Trophoblast cell (in vitro differentiated cells and primary cell): Measurements from ENCODE around the gene VCAN.

Source experiments
- DNase-seq, 2 donors: peaks; one replicate each; pipeline ENCODE4 v3.0.0-alpha.2; 2016
- H2AFZ ChIP-seq: 2 replicates; pipeline ENCODE4 v1.6.1; 2013; ENCODE audit warnings: low read length, moderate library complexity, mild to moderate bottlenecking; ENCODE audit not compliant: insufficient read depth, poor library complexity
- H2AK5ac ChIP-seq: 2 replicates; pipeline ENCODE4 v1.6.1; 2013; ENCODE audit warnings: mild to moderate bottlenecking, low read length
- H2BK120ac ChIP-seq: 2 replicates; pipeline ENCODE4 v1.6.1; 2013; ENCODE audit warnings: low read length, mild to moderate bottlenecking, moderate library complexity; ENCODE audit not compliant: insufficient read depth, poor library complexity
- H2BK12ac ChIP-seq: 2 replicates; pipeline ENCODE4 v1.6.1; 2013; ENCODE audit warnings: mild to moderate bottlenecking, low read length, moderate library complexity
- H2BK5ac ChIP-seq: 2 replicates; pipeline ENCODE4 v1.6.1; 2013; ENCODE audit warnings: low read length, low read depth, moderate library complexity, mild to moderate bottlenecking; ENCODE audit not compliant: poor library complexity
- H3K14ac ChIP-seq: 2 replicates; pipeline ENCODE4 v1.6.1; 2013; ENCODE audit warnings: mild to moderate bottlenecking, low read length
- H3K18ac ChIP-seq: 2 replicates; pipeline ENCODE4 v1.6.1; 2013; ENCODE audit warnings: mild to moderate bottlenecking, low read length
- H3K23ac ChIP-seq: 2 replicates; pipeline ENCODE4 v1.6.1; 2013; ENCODE audit warnings: low read length
- H3K27ac ChIP-seq: 2 replicates; pipeline ENCODE4 v1.5.1; 2013; ENCODE audit warnings: low read depth, mild to moderate bottlenecking, inconsistent platforms, low read length, moderate library complexity
- H3K27me3 ChIP-seq: 2 replicates; pipeline ENCODE4 v1.6.1; 2013; ENCODE audit warnings: inconsistent platforms, mild to moderate bottlenecking, low read length, moderate library complexity; ENCODE audit not compliant: insufficient read depth
- H3K36me3 ChIP-seq, 2 experiments: 1 replicate in 1 of 2; 2 replicates in 1 of 2; pipeline ENCODE4 v1.6.1; 2013; ENCODE audit warnings: low read length in 2 of 2, mild to moderate bottlenecking in 2 of 2, moderate library complexity in 1 of 2; ENCODE audit not compliant: insufficient read depth in 2 of 2, control insufficient read depth in 1 of 2
- H3K4ac ChIP-seq: 2 replicates; pipeline ENCODE4 v1.6.1; 2013; ENCODE audit warnings: low read depth, mild to moderate bottlenecking, low read length, moderate library complexity
- H3K4me1 ChIP-seq, 2 experiments: 1 replicate in 1 of 2; 2 replicates in 1 of 2; pipeline ENCODE4 v1.6.1; 2013; ENCODE audit warnings: low read length in 2 of 2, mild to moderate bottlenecking in 2 of 2, moderate library complexity in 1 of 2; ENCODE audit not compliant: insufficient read depth in 2 of 2, control insufficient read depth in 1 of 2
- H3K4me2 ChIP-seq: 2 replicates; pipeline ENCODE4 v1.6.1; 2013; ENCODE audit warnings: inconsistent platforms, mild to moderate bottlenecking, low read length, moderate library complexity
- H3K4me3 ChIP-seq: 2 replicates; pipeline ENCODE4 v1.5.1; 2013; ENCODE audit warnings: mild to moderate bottlenecking, low read depth, low read length, inconsistent platforms
- H3K79me1 ChIP-seq: one replicate; pipeline ENCODE4 v1.6.1; 2013; ENCODE audit warnings: low read length
- H3K79me2 ChIP-seq: 2 replicates; pipeline ENCODE4 v1.6.1; 2013; ENCODE audit warnings: low read length, mild to moderate bottlenecking; ENCODE audit not compliant: control insufficient read depth, insufficient read depth, poor library complexity
- H3K9ac ChIP-seq: 2 replicates; pipeline ENCODE4 v1.6.1; 2013; ENCODE audit warnings: mild to moderate bottlenecking, low read length
- H3K9me3 ChIP-seq: 2 replicates; pipeline ENCODE4 v1.6.1; 2013; ENCODE audit warnings: low read depth, mild to moderate bottlenecking, control low read depth, inconsistent platforms, low read length; ENCODE audit not compliant: insufficient read depth
- H4K12ac ChIP-seq: 2 replicates; pipeline ENCODE4 v1.6.1; 2013; ENCODE audit warnings: low read depth, mild to moderate bottlenecking, low read length, moderate library complexity
- H4K8ac ChIP-seq: 2 replicates; pipeline ENCODE4 v1.6.1; 2013; ENCODE audit warnings: low read depth, mild to moderate bottlenecking, low read length, moderate library complexity
- H4K91ac ChIP-seq: one replicate; pipeline ENCODE4 v1.6.1; 2013; ENCODE audit warnings: low read depth, mild to moderate bottlenecking, low read length, moderate library complexity
- WGBS: extraction: QIAGEN DNeasy Blood & Tissue Kit; methylation state at CpG from one replicate; pipeline ENCODE4 v1.1.7; 2013; ENCODE audit warnings: missing lambda C conversion rate; ENCODE audit not compliant: insufficient read length, insufficient coverage; ENCODE audit errors: extremely low coverage; 5-methylcytosine and 5-hydroxymethylcytosine counted together

The VCAN gene

GRCh38 chr5:83523929-83524328, 52.4 kb downstream of the VCAN start:
- H2AK5ac ChIP-seq = no peak overlapping the region
- no peak overlapping the region for H3K4ac ChIP-seq
- H2BK12ac ChIP-seq = no peak overlapping the region
- no peaks in the 10 kb centered on the region for H3K4me1 ChIP-seq
- no peak overlapping the region for H3K9ac ChIP-seq
- no peaks in the 10 kb centered on the region for H3K27me3 ChIP-seq
- H3K4me3 ChIP-seq = no peak overlapping the region
- no peak overlapping the region for H4K91ac ChIP-seq
- no peak overlapping the region for H3K18ac ChIP-seq
- no peak overlapping the region for H4K8ac ChIP-seq
- H3K9me3 ChIP-seq = no peaks in the 10 kb centered on the region
- no peaks in the 10 kb centered on the region for H3K79me2 ChIP-seq
- no peak overlapping the region for H3K14ac ChIP-seq
- H4K12ac ChIP-seq = no peak overlapping the region
- no peaks in the 10 kb centered on the region for H3K36me3 ChIP-seq
- H2BK120ac ChIP-seq = no peak overlapping the region
- no peaks in the 10 kb centered on the region for H3K79me1 ChIP-seq
- no peak overlapping the region for H2BK5ac ChIP-seq
- DNase-seq = no peak
- no peak overlapping the region for H3K23ac ChIP-seq
- H3K27ac ChIP-seq = no peak overlapping the region
- H3K4me2 ChIP-seq = no peak overlapping the region
- H2AFZ ChIP-seq = no peak overlapping the region
- WGBS = no CpG with 5 or more reads among the region's 1 CpG

GRCh38 chr5:83524345-83524744, 52.8 kb downstream of the VCAN start:
- H3K27me3 ChIP-seq = no peaks in the 10 kb centered on the region
- H3K9me3 ChIP-seq = no peaks in the 10 kb centered on the region
- no peak overlapping the region for H2BK120ac ChIP-seq
- no peaks in the 10 kb centered on the region for H3K4me1 ChIP-seq
- H3K79me2 ChIP-seq = no peaks in the 10 kb centered on the region
- H3K18ac ChIP-seq = no peak overlapping the region
- no peak overlapping the region for H4K8ac ChIP-seq
- H3K9ac ChIP-seq = no peak overlapping the region
- H4K91ac ChIP-seq = no peak overlapping the region
- H4K12ac ChIP-seq = no peak overlapping the region
- no peak overlapping the region for H3K4me2 ChIP-seq
- no peak overlapping the region for H3K4ac ChIP-seq
- H3K4me3 ChIP-seq = no peak overlapping the region
- H3K36me3 ChIP-seq = no peaks in the 10 kb centered on the region
- H3K27ac ChIP-seq = no peak overlapping the region
- H2AFZ ChIP-seq = no peak overlapping the region
- no peak overlapping the region for H2BK12ac ChIP-seq
- no peak overlapping the region for H3K23ac ChIP-seq
- no peak overlapping the region for H2BK5ac ChIP-seq
- no CpG with 5 or more reads among the region's 2 CpGs for WGBS
- H3K14ac ChIP-seq = no peak overlapping the region
- H3K79me1 ChIP-seq = no peaks in the 10 kb centered on the region
- no peak for DNase-seq
- no peak overlapping the region for H2AK5ac ChIP-seq

- no peak overlapping the region for H4K91ac ChIP-seq
- no peak overlapping the region for H3K4me3 ChIP-seq
- no peak overlapping the region for H2BK12ac ChIP-seq
- H3K27me3 ChIP-seq = no peaks in the 10 kb centered on the region
- H3K9me3 ChIP-seq = no peaks in the 10 kb centered on the region
- WGBS = no CpG with 5 or more reads among the region's 2 CpGs
- H2BK120ac ChIP-seq = no peak overlapping the region
- H3K79me2 ChIP-seq = no peaks in the 10 kb centered on the region
- no peak overlapping the region for H3K23ac ChIP-seq
- H2AK5ac ChIP-seq = no peak overlapping the region
- no peak overlapping the region for H2AFZ ChIP-seq
- no peaks in the 10 kb centered on the region for H3K79me1 ChIP-seq
- no peak overlapping the region for H3K4me2 ChIP-seq
- H3K18ac ChIP-seq = no peak overlapping the region
- H3K9ac ChIP-seq = no peak overlapping the region
- no peak overlapping the region for H3K4ac ChIP-seq
- no peak overlapping the region for H3K14ac ChIP-seq
- H3K36me3 ChIP-seq = no peaks in the 10 kb centered on the region
- no peak overlapping the region for H2BK5ac ChIP-seq
- H4K8ac ChIP-seq = no peak overlapping the region
- H4K12ac ChIP-seq = no peak overlapping the region
- no peak for DNase-seq
- H3K4me1 ChIP-seq = no peaks in the 10 kb centered on the region
- no peak overlapping the region for H3K27ac ChIP-seq
These were observed 53.4 kb downstream of the VCAN start for GRCh38 chr5:83524991-83525390.

GRCh38 chr5:83526289-83526688, 54.7 kb downstream of the VCAN start:
- no peak for DNase-seq
- Histone ChIP-seq H3K27me3 (no peaks in the 10 kb centered on the region), H3K4ac (no peak overlapping the region), H3K4me1 (no peaks in the 10 kb centered on the region), H4K91ac (no peak overlapping the region), H3K4me2 (no peak overlapping the region), H3K14ac (no peak overlapping the region), H3K79me2 (no peaks in the 10 kb centered on the region), H4K8ac (no peak overlapping the region), H3K9me3 (no peaks in the 10 kb centered on the region), H4K12ac (no peak overlapping the region), H3K9ac (no peak overlapping the region), H3K23ac (no peak overlapping the region), H3K36me3 (no peaks in the 10 kb centered on the region), H2AK5ac (no peak overlapping the region), H2AFZ (no peak overlapping the region), H2BK120ac (no peak overlapping the region), H3K18ac (no peak overlapping the region), H2BK12ac (no peak overlapping the region), H3K27ac (no peak overlapping the region), H2BK5ac (no peak overlapping the region), H3K79me1 (no peaks in the 10 kb centered on the region), H3K4me3 (no peak overlapping the region)
- WGBS = no CpG with 5 or more reads among the region's 1 CpG
